HFF-Myc (cell line): ENCODE measurements around the gene LGALS13.

Experiments
- DNase-seq: peaks from one replicate; pipeline ENCODE4 v3.0.0-alpha.2; 2011; ENCODE audit warnings: low read depth; ENCODE audit errors: extremely low read depth
- H3K4me3 ChIP-seq: replicated peaks from 2 replicates; pipeline ENCODE4 v1.5.1; 2011; ENCODE audit warnings: low read depth, mild to moderate bottlenecking, control low read depth, low read length
- CTCF ChIP-seq: IDR thresholded peaks from 2 replicates; pipeline ENCODE4 v1.5.1; 2012; ENCODE audit warnings: mild to moderate bottlenecking, low read depth, low read length, control low read depth; ENCODE audit errors: missing control alignments

Gene LGALS13

GRCh38 chr19:39637891-39638290, 35.6 kb downstream of the LGALS13 start:
- no peak for DNase-seq
- TF ChIP-seq CTCF = no peak
- no peak overlapping the region for H3K4me3 ChIP-seq

GRCh38 chr19:39641773-39642172, 39.4 kb downstream of the LGALS13 start:
- no peak for DNase-seq
- no peak for TF ChIP-seq CTCF
- H3K4me3 ChIP-seq = no peak overlapping the region

- no peak overlapping the region for H3K4me3 ChIP-seq
- no peak for TF ChIP-seq CTCF
- DNase-seq = no peak
Measured at GRCh38 chr19:39643591-39643990, 41.3 kb downstream of the LGALS13 start.

GRCh38 chr19:39645800-39646411, 43.6 kb downstream of the LGALS13 start:
- peak; percentile 3 for DNase-seq
- no peak overlapping the region for H3K4me3 ChIP-seq
- no peak for TF ChIP-seq CTCF

GRCh38 chr19:39647918-39648317, 45.6 kb downstream of the LGALS13 start:
- no peak for TF ChIP-seq CTCF
- no peak for DNase-seq

GRCh38 chr19:39655613-39656012, 53.3 kb downstream of the LGALS13 start, which contains the start of gene LGALS16:
Gene LGALS16, plus strand, starts transcription at chr19:39655913. Its CDS starts 49 bp downstream, at chr19:39655962.
- no peak for DNase-seq
- TF ChIP-seq CTCF = no peak
- H3K4me3 ChIP-seq = no peak within 1 kb of the TSS

More at GRCh38 chr19:39647918-39648317, 45.6 kb downstream of the LGALS13 start:
- no peak overlapping the region for H3K4me3 ChIP-seq
